ES-I3 (cell line): ENCODE measurements around the gene NMT1.
"Not testable (repeated sequence)": the region's sequence is repeated elsewhere in the genome, so short reads cannot be mapped to it uniquely, and the experiment has no call there.

Source experiments
- H3K36me3 ChIP-seq: 2 replicates; pipeline ENCODE4 v1.6.1; 2013; ENCODE audit warnings: mild to moderate bottlenecking, low read length, control low read depth, moderate library complexity; ENCODE audit not compliant: insufficient read depth
- H3K4me1 ChIP-seq: 2 replicates; pipeline ENCODE4 v1.6.1; 2013; ENCODE audit warnings: mild to moderate bottlenecking, control low read depth, low read length; ENCODE audit not compliant: insufficient read depth
- H3K9ac ChIP-seq: 2 replicates; pipeline ENCODE4 v1.6.1; 2013; ENCODE audit warnings: low read depth, mild to moderate bottlenecking, low read length, moderate library complexity
- H3K9me3 ChIP-seq: 2 replicates; pipeline ENCODE4 v1.6.1; 2013; ENCODE audit warnings: mild to moderate bottlenecking, low read length, moderate library complexity; ENCODE audit not compliant: control insufficient read depth, insufficient read depth

The NMT1 gene

GRCh38 chr17:45120558-45120957, 59.4 kb downstream of the NMT1 start:
- H3K36me3 ChIP-seq, result no peaks in the 10 kb centered on the region; the same call in 1 of the 2 replicates
- peaks cover 30% of the 10 kb centered on the region for H3K4me1 ChIP-seq
- H3K9ac ChIP-seq, result no peak overlapping the region
- no peaks in the 10 kb centered on the region for H3K9me3 ChIP-seq

- Histone ChIP-seq H3K4me1 (peaks cover 29% of the 10 kb centered on the region), H3K9ac (no peak overlapping the region), H3K9me3 (no peaks in the 10 kb centered on the region), H3K36me3 (no peaks in the 10 kb centered on the region; the same call in 1 of the 2 replicates)
These were observed 59.9 kb downstream of the NMT1 start for GRCh38 chr17:45121055-45121454.

- H3K4me1 ChIP-seq, result peaks cover 38% of the 10 kb centered on the region
- no peak overlapping the region for H3K9ac ChIP-seq
- H3K36me3 ChIP-seq, result no peaks in the 10 kb centered on the region; the same call in 1 of the 2 replicates
- no peaks in the 10 kb centered on the region for H3K9me3 ChIP-seq
These were observed 62.1 kb downstream of the NMT1 start for GRCh38 chr17:45123076-45123770.

GRCh38 chr17:45123930-45124796, 63.0 kb downstream of the NMT1 start:
- Histone ChIP-seq H3K9ac (no peak overlapping the region), H3K4me1 (peaks cover 43% of the 10 kb centered on the region), H3K36me3 (no peaks in the 10 kb centered on the region; the same call in 1 of the 2 replicates), H3K9me3 (no peaks in the 10 kb centered on the region)

- peaks cover 49% of the 10 kb centered on the region for H3K4me1 ChIP-seq
- not testable (repeated sequence) for H3K36me3 ChIP-seq, H3K9me3 ChIP-seq, H3K9ac ChIP-seq
These were observed 63.6 kb downstream of the NMT1 start for GRCh38 chr17:45124797-45125122.

GRCh38 chr17:45125509-45125908, 64.4 kb downstream of the NMT1 start:
- H3K36me3 ChIP-seq, result no peaks in the 10 kb centered on the region
- no peak overlapping the region for H3K9ac ChIP-seq
- H3K4me1 ChIP-seq, result peaks cover 57% of the 10 kb centered on the region
- H3K9me3 ChIP-seq, result no peaks in the 10 kb centered on the region

- H3K36me3 ChIP-seq, result no peaks in the 10 kb centered on the region
- H3K9ac ChIP-seq, result no peak overlapping the region
- H3K4me1 ChIP-seq, result peaks cover 57% of the 10 kb centered on the region
- no peaks in the 10 kb centered on the region for H3K9me3 ChIP-seq
These were observed 66.1 kb downstream of the NMT1 start for GRCh38 chr17:45127207-45127547.

- H3K9ac ChIP-seq, result no peak overlapping the region
- H3K9me3 ChIP-seq, result no peaks in the 10 kb centered on the region
- H3K36me3 ChIP-seq, result no peaks in the 10 kb centered on the region
- peaks cover 53% of the 10 kb centered on the region for H3K4me1 ChIP-seq
These were observed 66.6 kb downstream of the NMT1 start for GRCh38 chr17:45127548-45128300.

- Histone ChIP-seq H3K36me3 (no peaks in the 10 kb centered on the region), H3K9me3 (no peaks in the 10 kb centered on the region), H3K9ac (no peak overlapping the region), H3K4me1 (peaks cover 47% of the 10 kb centered on the region)
These were observed 67.2 kb downstream of the NMT1 start for GRCh38 chr17:45128331-45128730.

- H3K9me3 ChIP-seq, result no peaks in the 10 kb centered on the region
- H3K36me3 ChIP-seq, result no peaks in the 10 kb centered on the region
- no peak overlapping the region for H3K9ac ChIP-seq
- peaks cover 40% of the 10 kb centered on the region for H3K4me1 ChIP-seq
These were observed 67.9 kb downstream of the NMT1 start for GRCh38 chr17:45128989-45129388.

- H3K9me3 ChIP-seq, result no peaks in the 10 kb centered on the region
These were observed 68.4 kb downstream of the NMT1 start for GRCh38 chr17:45129426-45129939.

GRCh38 chr17:45129940-45130680, 69.0 kb downstream of the NMT1 start:
- H3K9ac ChIP-seq, result no peak overlapping the region
- H3K4me1 ChIP-seq, result peaks cover 32% of the 10 kb centered on the region

More at GRCh38 chr17:45129426-45129939, 68.4 kb downstream of the NMT1 start:
- Histone ChIP-seq H3K36me3 (no peaks in the 10 kb centered on the region), H3K9ac (no peak overlapping the region), H3K4me1 (peaks cover 36% of the 10 kb centered on the region)

GRCh38 chr17:45130681-45131615, 69.8 kb downstream of the NMT1 start:
- H3K9me3 ChIP-seq, result no peaks in the 10 kb centered on the region
- no peaks in the 10 kb centered on the region for H3K36me3 ChIP-seq
- peaks cover 32% of the 10 kb centered on the region for H3K4me1 ChIP-seq
- H3K9ac ChIP-seq, result peak overlapping the region; percentile 93; the same call in 1 of the 2 replicates

More at GRCh38 chr17:45129940-45130680, 69.0 kb downstream of the NMT1 start:
- H3K9me3 ChIP-seq, result no peaks in the 10 kb centered on the region
- no peaks in the 10 kb centered on the region for H3K36me3 ChIP-seq
